ENCODE data around the gene CABCOCO1. TPM values are rescaled to one million over a fixed set of nuclear protein-coding genes. Genes with fewer than 3 reads are reported as not detected.
A peak's percentile ranks its signal among the peaks of the same experiment; 100 is the strongest.

CABCOCO1 gene
- total RNA-seq, 2 experiments from 2014 or later, result not detected

DNA sequence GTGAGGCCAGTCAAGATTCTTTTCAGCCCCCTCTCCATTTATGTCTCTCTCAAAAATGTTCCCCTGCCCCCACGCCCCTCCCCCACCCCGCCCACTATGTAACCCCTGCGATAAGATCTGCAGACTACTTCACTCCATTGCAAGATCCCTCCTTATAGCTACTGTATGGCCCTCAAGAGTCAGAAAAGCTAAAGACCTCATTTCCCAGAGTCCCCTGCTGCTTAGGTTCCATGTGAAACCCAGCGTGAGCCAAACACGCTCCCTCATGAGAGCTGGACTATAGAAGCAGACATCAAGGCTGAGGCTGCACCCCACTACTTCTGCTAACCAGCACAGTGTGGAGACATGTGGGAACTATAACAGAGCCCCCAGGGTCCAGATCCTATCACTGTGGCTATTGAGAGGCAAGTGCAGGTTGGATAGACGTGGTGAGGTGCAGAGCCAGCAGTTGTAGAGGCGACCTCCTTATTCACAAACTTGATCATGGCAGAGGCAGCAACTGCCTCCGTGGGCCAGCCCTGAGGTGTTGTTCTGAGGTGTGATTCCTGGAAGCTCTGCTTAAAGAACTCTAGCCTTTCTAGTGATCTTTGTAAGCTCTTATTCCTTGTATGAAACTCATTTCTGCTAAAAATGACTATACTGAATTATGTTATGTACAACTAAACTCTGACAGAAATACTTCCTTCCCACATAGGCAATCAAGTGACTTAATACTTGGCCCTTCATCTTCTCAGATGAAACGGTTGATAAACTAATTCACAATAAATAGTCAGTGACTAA lies 121.8 kb downstream of the CABCOCO1 start:
- Mint-ChIP-seq H3K9me3 (no peaks in the 10 kb centered on the region), H3K27ac (peak overlapping the region; percentile 80), H3K4me3 (no peak overlapping the region), H3K36me3 (ENCODE audit: low read depth) (no peaks in the 10 kb centered on the region), H3K27me3 (no peaks in the 10 kb centered on the region), H3K4me1 (ENCODE audit: low read depth) (peaks cover 62% of the 10 kb centered on the region)
- peak; percentile 70 for DNase-seq
- peak; percentile 81 for ATAC-seq
- ChIA-PET CTCF (interaction anchor here (1.1 to 2.3 kb wide), 3 partner anchors 10 to 35 kb away, joined by 3 to 9 read pairs (median 5); no protein-coding TSS in a partner anchor), POLR2A (interaction anchor here (1.5 kb wide), 1 partner anchor 155 kb away, joined by 4 read pairs; no protein-coding TSS in a partner anchor)
- intact Hi-C loops (cut with micrococcal nuclease), result no loop called here
- no peak for TF ChIP-seq CTCF (IDR thresholded peaks at IDR 0.05)

GRCh38 chr10:61785473-61786105 lies 122.9 kb downstream of the CABCOCO1 start:
- CTCF ChIA-PET, result interaction anchor here (1.0 to 2.3 kb wide), 2 partner anchors 13 to 34 kb away, joined by 3 to 9 read pairs; no protein-coding TSS in a partner anchor
- peaks cover 52% of the 10 kb centered on the region for H3K4me1 Mint-ChIP-seq (ENCODE audit: low read depth)
- ATAC-seq, result no peak

GRCh38 chr10:61786728-61787127 lies 124.0 kb downstream of the CABCOCO1 start:
- Mint-ChIP-seq H3K4me1 (ENCODE audit: low read depth) (peaks cover 48% of the 10 kb centered on the region), H3K4me3 (no peak overlapping the region), H3K27ac (no peak overlapping the region), H3K27me3 (no peaks in the 10 kb centered on the region), H3K9me3 (no peaks in the 10 kb centered on the region), H3K36me3 (ENCODE audit: low read depth) (no peaks in the 10 kb centered on the region)
- intact Hi-C loops (cut with micrococcal nuclease), result no loop called here
- ChIA-PET POLR2A (no interaction called here), CTCF (no interaction called here)
- ATAC-seq, result peak; percentile 31
- DNase-seq, result peak; percentile 53
- TF ChIP-seq CTCF (IDR thresholded peaks at IDR 0.05), result no peak

More at GRCh38 chr10:61785473-61786105, 122.9 kb downstream of the CABCOCO1 start:
- DNase-seq, result no peak
- Mint-ChIP-seq H3K36me3 (ENCODE audit: low read depth) (no peaks in the 10 kb centered on the region), H3K9me3 (no peaks in the 10 kb centered on the region), H3K27ac (peak overlapping the region; percentile 43), H3K4me3 (no peak overlapping the region), H3K27me3 (no peaks in the 10 kb centered on the region)
- POLR2A ChIA-PET, result interaction anchor here (0.6 kb wide), 1 partner anchor 458 kb away, joined by 3 read pairs; no protein-coding TSS in a partner anchor
- intact Hi-C loops (cut with micrococcal nuclease), result no loop called here
- no peak for TF ChIP-seq CTCF (IDR thresholded peaks at IDR 0.05)

GRCh38 chr10:61787170-61787569 lies 124.4 kb downstream of the CABCOCO1 start:
- Mint-ChIP-seq H3K27me3 (no peaks in the 10 kb centered on the region), H3K27ac (no peak overlapping the region), H3K36me3 (ENCODE audit: low read depth) (no peaks in the 10 kb centered on the region), H3K4me1 (ENCODE audit: low read depth) (peaks cover 43% of the 10 kb centered on the region), H3K9me3 (no peaks in the 10 kb centered on the region), H3K4me3 (no peak overlapping the region)
- ATAC-seq (no peak), DNase-seq (no peak)
- ChIA-PET CTCF (no interaction called here), POLR2A (no interaction called here)
- no peak for TF ChIP-seq CTCF (IDR thresholded peaks at IDR 0.05)
- intact Hi-C loops (cut with micrococcal nuclease), result no loop called here

- H3K27ac Mint-ChIP-seq, result no peak overlapping the region
- H3K9me3 Mint-ChIP-seq, result no peaks in the 10 kb centered on the region
- DNase-seq (no peak), ATAC-seq (no peak)
- intact Hi-C loops (cut with micrococcal nuclease), result no loop called here
- POLR2A ChIA-PET, result no interaction called here
- no peaks in the 10 kb centered on the region for H3K36me3 Mint-ChIP-seq (ENCODE audit: low read depth)
- no peaks in the 10 kb centered on the region for H3K27me3 Mint-ChIP-seq
- TF ChIP-seq CTCF (IDR thresholded peaks at IDR 0.05), result no peak
- no peak overlapping the region for H3K4me3 Mint-ChIP-seq
- CTCF ChIA-PET, result no interaction called here
- peaks cover 35% of the 10 kb centered on the region for H3K4me1 Mint-ChIP-seq (ENCODE audit: low read depth)
Measured at GRCh38 chr10:61789031-61789430, 126.3 kb downstream of the CABCOCO1 start.

Data from activated CD8-positive, alpha-beta T cell treated with anti-CD3 and anti-CD28 coated beads for 36 hours (primary cell).